Heart left ventricle (tissue), 13 donors: Measurements from ENCODE around the gene FNDC3B.

ENCODE experiments used
- POLR2A ChIP-seq, 2 donors: fragments of 450-650 bp; IDR thresholded peaks; one replicate each; pipeline ENCODE4 v1.6.1; 2017; ENCODE audit warnings: antibody characterized with exemption in 2 of 2, mild to moderate bottlenecking in 2 of 2, moderate library complexity in 2 of 2
- TF ChIP-seq, protein P1 (sequence below), 12 donors: fragments of 200-600 bp; sonication (generic) in 4 of 12; IDR thresholded peaks; one replicate each; pipeline versions ENCODE4 v1.5.0 to v1.8.0; 2018 to 2022; ENCODE audit warnings: antibody characterized with exemption in 12 of 12, mild to moderate bottlenecking in 5 of 12
- donor health status: ischemic (EF 13 %, LVEDD 7.1; RV severe dilation, severe dysfunction).
- donor health status: DM: no; HTN: yes; CAD: no.
- donor health status: DM: no; HTN: no; CAD: no.
- donor health status: ischemic (EF 25% LVEDD 6.9; RV normal size, moderate dysfunction).
- donor health status: ischemic (EF 25% LVEDD 5.7; RV mildly dilated, moderate dysfunction).
- donor health status: ischemic (EF 35%, LVEDD 5.7; RV mildly dilated, moderate dysfunction).
- donor health status: nonischemic (EF 11% LVEDD 7.7; RV severe dilation, severe dysfunction).
- donor health status: DM: yes; HTN: yes; CAD: no.
- donor health status: PGD.
- donor health status: ischemic (EF 29% LVEDD 5.4; RV normal size, mild dysfunction).
- donor health status: nonischemic (EF 23%, LVEDD 6.1; RV moderate dilation, normal function).

GRCh38 chr3:172370419-172370818, 331.0 kb downstream of the FNDC3B start:
- TF ChIP-seq, protein P1, sequence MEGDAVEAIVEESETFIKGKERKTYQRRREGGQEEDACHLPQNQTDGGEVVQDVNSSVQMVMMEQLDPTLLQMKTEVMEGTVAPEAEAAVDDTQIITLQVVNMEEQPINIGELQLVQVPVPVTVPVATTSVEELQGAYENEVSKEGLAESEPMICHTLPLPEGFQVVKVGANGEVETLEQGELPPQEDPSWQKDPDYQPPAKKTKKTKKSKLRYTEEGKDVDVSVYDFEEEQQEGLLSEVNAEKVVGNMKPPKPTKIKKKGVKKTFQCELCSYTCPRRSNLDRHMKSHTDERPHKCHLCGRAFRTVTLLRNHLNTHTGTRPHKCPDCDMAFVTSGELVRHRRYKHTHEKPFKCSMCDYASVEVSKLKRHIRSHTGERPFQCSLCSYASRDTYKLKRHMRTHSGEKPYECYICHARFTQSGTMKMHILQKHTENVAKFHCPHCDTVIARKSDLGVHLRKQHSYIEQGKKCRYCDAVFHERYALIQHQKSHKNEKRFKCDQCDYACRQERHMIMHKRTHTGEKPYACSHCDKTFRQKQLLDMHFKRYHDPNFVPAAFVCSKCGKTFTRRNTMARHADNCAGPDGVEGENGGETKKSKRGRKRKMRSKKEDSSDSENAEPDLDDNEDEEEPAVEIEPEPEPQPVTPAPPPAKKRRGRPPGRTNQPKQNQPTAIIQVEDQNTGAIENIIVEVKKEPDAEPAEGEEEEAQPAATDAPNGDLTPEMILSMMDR (IDR thresholded peaks at IDR 0.05): no peak
- no peak for TF ChIP-seq POLR2A (IDR thresholded peaks at IDR 0.05)
